Smooth muscle cell (in vitro differentiated cells): ENCODE measurements around the gene ZNF664. TPM values are rescaled to one million over a fixed set of nuclear protein-coding genes. Genes with fewer than 3 reads are reported as not detected.

Experiments used
- DNase-seq: peaks from one replicate; lab custom pipeline; 2025; ENCODE audit not compliant: unreplicated experiment; lab: John Stamatoyannopoulos, UW
- H2AFZ ChIP-seq: fragments of 200-600 bp; sonication (generic); 2 replicates; pipeline ENCODE4 v1.6.0; 2016; ENCODE audit warnings: antibody characterized with exemption, low read depth, mild to moderate bottlenecking
- H3F3A ChIP-seq: fragments of 200-600 bp; sonication (generic); 2 replicates; pipeline ENCODE4 v1.6.0; 2017; ENCODE audit warnings: antibody characterized with exemption, low read depth
- H3K27ac ChIP-seq: fragments of 200-600 bp; sonication (generic); 2 replicates; pipeline ENCODE4 v1.5.1; 2016; ENCODE audit warnings: low read depth, mild to moderate bottlenecking
- H3K27me3 ChIP-seq: fragments of 200-600 bp; sonication (generic); 2 replicates; pipeline ENCODE4 v1.6.1; 2016; ENCODE audit warnings: low read depth, mild to moderate bottlenecking
- H3K36me3 ChIP-seq: fragments of 200-600 bp; sonication (generic); 2 replicates; pipeline ENCODE4 v1.5.1; 2016; ENCODE audit warnings: low read depth
- H3K4me1 ChIP-seq: fragments of 200-600 bp; sonication (generic); 2 replicates; pipeline ENCODE4 v1.5.1; 2016; ENCODE audit warnings: low read depth
- H3K4me2 ChIP-seq: fragments of 200-600 bp; sonication (generic); 2 replicates; pipeline ENCODE4 v1.6.0; 2016; ENCODE audit warnings: mild to moderate bottlenecking
- H3K4me3 ChIP-seq: fragments of 200-600 bp; sonication (generic); 2 replicates; pipeline ENCODE4 v1.5.1; 2016; ENCODE audit warnings: mild to moderate bottlenecking
- H3K79me2 ChIP-seq: fragments of 200-600 bp; sonication (generic); 2 replicates; pipeline ENCODE4 v1.6.0; 2016; ENCODE audit warnings: low read depth, mild to moderate bottlenecking
- H3K9ac ChIP-seq: fragments of 200-600 bp; sonication (generic); 2 replicates; pipeline ENCODE4 v1.6.0; 2016; ENCODE audit warnings: low read depth
- H3K9me3 ChIP-seq: fragments of 200-600 bp; sonication (generic); replicated peaks from 2 replicates; pipeline ENCODE4 v1.5.1; 2016; ENCODE audit warnings: low read depth
- H4K20me1 ChIP-seq: fragments of 200-600 bp; sonication (generic); 2 replicates; pipeline ENCODE4 v1.6.0; 2016; ENCODE audit warnings: low read depth
- CTCF ChIP-seq: fragments of 200-600 bp; sonication (generic); IDR thresholded peaks from 2 replicates; pipeline ENCODE4 v1.5.1; 2017; ENCODE audit warnings: borderline replicate concordance, mild to moderate bottlenecking, antibody characterized with exemption; ENCODE audit not compliant: insufficient read depth, poor library complexity, severe bottlenecking
- WGBS: methylation state at CpG from one replicate; pipeline ENCODE4 v1.1.7; 2016; ENCODE audit warnings: low lambda C conversion rate; 5-methylcytosine and 5-hydroxymethylcytosine counted together
- polyA plus RNA-seq: library from polyadenylated mRNA; unstranded; fragments of >200 nt; fragmentation: Nextera tagmentation; extraction: Ambion mirVana; gene quantifications from 2 replicates; pipeline ENCODE4 v1.2.1, GENCODE V29; 2016
- total RNA-seq: library from RNA; depleted of rRNA; stranded (reverse); fragments of >200 nt; gene quantifications from 2 replicates; pipeline ENCODE4 v1.2.3, GENCODE V29; 2014

The ZNF664 gene
- total and polyA plus RNA-seq, 2 experiments from 2014 or later = 6.4 to 47.7 TPM

GRCh38 chr12:123950476-123951349 lies 22.3 kb upstream of the ZNF664 start:
- Histone ChIP-seq H3K4me1 (no peaks in the 10 kb centered on the region), H2AFZ (no peak overlapping the region), H3K36me3 (no peaks in the 10 kb centered on the region), H3K9me3 (no peaks in the 10 kb centered on the region), H3K79me2 (peaks cover 32% of the 10 kb centered on the region), H3K4me3 (no peak overlapping the region), H3F3A (no peaks in the 10 kb centered on the region), H3K27me3 (no peaks in the 10 kb centered on the region), H3K4me2 (no peak overlapping the region), H4K20me1 (peaks cover 55% of the 10 kb centered on the region), H3K27ac (no peak overlapping the region), H3K9ac (no peak overlapping the region)
- WGBS = 94% methylated on average over 15 of the region's 15 CpGs
- no peak for DNase-seq
- TF ChIP-seq CTCF = no peak

GRCh38 chr12:123951467-123951866 lies 21.5 kb upstream of the ZNF664 start:
- Histone ChIP-seq H3K4me3 (no peak overlapping the region), H3K4me1 (no peaks in the 10 kb centered on the region), H3K27me3 (no peaks in the 10 kb centered on the region), H2AFZ (no peak overlapping the region), H3K27ac (no peak overlapping the region), H3F3A (no peaks in the 10 kb centered on the region), H3K79me2 (peaks cover 35% of the 10 kb centered on the region), H4K20me1 (peaks cover 52% of the 10 kb centered on the region), H3K36me3 (no peaks in the 10 kb centered on the region), H3K9ac (no peak overlapping the region), H3K9me3 (no peaks in the 10 kb centered on the region), H3K4me2 (no peak overlapping the region)
- 87% methylated on average over 4 of the region's 4 CpGs for WGBS
- no peak for TF ChIP-seq CTCF
- DNase-seq = no peak

- Histone ChIP-seq H3K36me3 (no peaks in the 10 kb centered on the region), H2AFZ (no peak overlapping the region), H3F3A (no peaks in the 10 kb centered on the region), H3K9ac (no peak overlapping the region), H4K20me1 (peaks cover 57% of the 10 kb centered on the region), H3K9me3 (no peaks in the 10 kb centered on the region), H3K4me2 (peak overlapping the region; percentile 51), H3K27me3 (no peaks in the 10 kb centered on the region), H3K27ac (no peak overlapping the region), H3K4me1 (no peaks in the 10 kb centered on the region), H3K79me2 (peaks cover 35% of the 10 kb centered on the region), H3K4me3 (no peak overlapping the region)
- WGBS = 41% methylated on average over 2 of the region's 2 CpGs
- no peak for DNase-seq
- no peak for TF ChIP-seq CTCF
Measured at GRCh38 chr12:123952037-123952436, 21.0 kb upstream of the ZNF664 start.
